GM12873 (cell line): Measurements from ENCODE around the gene GRIK4.

ENCODE experiments used
- TF ChIP-seq, protein P1 (sequence below): IDR thresholded peaks from 2 replicates; pipeline ENCODE4 v1.5.1; 2012; ENCODE audit warnings: low read depth, mild to moderate bottlenecking, moderate library complexity, low read length, control low read depth; ENCODE audit not compliant: insufficient read depth; ENCODE audit errors: missing control alignments

GRIK4 gene

DNA sequence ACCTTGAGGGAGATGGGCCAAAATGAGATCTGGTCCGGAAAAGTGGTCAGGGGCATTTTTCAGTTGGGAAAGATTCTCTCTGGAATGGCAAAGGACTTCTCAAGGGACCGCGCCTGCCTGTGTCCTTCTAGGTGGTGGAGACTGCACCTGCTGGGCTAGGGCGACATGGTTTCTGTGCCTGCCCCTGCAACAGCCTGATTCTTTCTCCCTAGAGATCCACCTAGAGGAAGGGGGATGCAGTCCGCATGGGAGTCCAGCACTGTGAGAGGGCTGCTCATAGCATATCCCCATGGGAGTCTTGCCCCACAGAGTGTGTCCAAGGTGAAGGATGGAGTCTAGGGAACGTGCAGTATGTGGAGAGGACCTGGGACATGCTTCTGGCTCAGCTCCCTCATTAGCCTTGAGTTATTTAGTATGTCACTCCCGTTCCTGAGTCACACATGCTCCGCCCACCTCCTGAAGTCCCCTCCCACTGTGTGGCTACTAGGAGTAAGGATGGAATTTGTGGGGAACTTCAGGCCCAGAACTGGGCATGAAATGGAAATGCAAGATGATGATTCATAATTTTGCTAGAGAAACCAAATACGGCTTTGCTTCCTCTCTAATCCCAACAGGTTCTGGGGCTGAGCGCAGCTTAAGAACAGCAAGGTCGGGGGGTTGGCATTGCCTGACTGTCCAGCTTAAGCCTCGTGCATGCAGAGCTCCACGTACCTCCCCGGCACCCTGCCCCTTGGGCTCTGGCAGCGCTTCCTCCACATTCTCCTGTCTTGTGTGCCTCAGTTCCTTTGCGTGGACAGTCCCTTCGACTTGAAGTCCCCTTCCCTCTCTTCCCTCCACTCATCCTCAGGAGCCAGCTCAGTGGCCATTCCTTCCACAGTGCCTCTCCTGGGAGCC lies 35.0 kb downstream of the GRIK4 start:
- TF ChIP-seq, protein P1, sequence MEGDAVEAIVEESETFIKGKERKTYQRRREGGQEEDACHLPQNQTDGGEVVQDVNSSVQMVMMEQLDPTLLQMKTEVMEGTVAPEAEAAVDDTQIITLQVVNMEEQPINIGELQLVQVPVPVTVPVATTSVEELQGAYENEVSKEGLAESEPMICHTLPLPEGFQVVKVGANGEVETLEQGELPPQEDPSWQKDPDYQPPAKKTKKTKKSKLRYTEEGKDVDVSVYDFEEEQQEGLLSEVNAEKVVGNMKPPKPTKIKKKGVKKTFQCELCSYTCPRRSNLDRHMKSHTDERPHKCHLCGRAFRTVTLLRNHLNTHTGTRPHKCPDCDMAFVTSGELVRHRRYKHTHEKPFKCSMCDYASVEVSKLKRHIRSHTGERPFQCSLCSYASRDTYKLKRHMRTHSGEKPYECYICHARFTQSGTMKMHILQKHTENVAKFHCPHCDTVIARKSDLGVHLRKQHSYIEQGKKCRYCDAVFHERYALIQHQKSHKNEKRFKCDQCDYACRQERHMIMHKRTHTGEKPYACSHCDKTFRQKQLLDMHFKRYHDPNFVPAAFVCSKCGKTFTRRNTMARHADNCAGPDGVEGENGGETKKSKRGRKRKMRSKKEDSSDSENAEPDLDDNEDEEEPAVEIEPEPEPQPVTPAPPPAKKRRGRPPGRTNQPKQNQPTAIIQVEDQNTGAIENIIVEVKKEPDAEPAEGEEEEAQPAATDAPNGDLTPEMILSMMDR, result no peak

DNA sequence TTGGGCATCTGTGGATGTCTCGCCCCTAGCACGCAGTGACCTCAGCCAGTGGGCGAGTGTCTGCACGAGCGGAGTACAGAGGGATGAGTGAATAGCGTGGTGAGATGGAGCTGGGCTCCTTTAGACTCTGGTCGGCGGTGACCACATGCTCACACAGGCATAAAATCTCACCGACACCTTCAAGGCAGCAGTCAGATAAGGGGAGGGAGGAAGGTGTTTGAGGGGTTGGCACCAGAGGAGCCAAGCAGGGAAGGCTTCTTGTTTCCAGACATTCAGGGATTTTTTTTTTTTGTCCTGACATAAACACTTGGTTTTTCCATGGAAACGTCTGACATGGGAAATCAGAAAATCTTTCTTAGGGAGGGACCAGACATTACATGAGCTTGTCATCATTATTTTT lies 35.8 kb downstream of the GRIK4 start:
- TF ChIP-seq, protein P1, result no peak

DNA sequence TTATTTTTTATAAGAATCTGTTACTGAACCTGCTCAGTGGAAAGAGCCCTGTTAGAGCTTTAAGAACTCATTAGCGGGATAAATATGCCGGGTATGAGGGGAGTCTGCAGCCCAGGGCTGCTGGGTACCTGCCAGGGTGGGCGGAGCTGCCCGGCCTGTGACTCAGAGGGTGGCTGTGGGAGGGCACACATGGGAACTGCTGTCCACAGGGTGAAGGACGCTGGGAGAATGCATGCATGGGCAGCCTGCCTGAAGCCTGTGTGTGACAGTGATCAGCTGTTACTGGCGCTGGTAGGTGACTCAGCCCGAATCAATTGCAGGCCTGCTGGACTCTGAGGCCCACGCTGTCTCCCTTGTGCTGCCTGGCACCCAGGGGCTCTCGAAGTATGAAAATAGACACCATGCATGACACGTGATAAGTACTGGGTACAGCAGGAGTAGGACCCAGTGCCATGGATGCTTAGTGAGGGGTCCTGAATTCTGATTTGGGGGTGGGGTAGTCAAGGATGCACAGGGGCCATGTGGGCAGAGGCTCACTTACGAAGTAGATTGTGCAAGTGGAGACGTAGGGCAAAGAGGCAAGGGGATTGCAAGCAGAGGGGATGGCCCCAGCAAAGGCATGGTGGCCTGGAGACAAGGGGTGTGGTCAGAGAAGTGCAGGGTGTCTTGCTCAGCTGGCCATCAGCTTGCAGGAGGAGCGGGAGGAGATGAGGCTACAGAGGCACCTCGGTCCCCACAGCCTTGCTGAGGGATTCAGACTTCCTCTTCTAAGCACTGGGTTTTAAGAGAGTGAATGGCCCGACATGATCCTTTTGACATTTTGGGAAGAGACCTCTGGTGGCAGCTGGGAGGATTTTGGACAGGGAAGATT lies 36.5 kb downstream of the GRIK4 start:
- TF ChIP-seq, protein P1, result no peak

DNA sequence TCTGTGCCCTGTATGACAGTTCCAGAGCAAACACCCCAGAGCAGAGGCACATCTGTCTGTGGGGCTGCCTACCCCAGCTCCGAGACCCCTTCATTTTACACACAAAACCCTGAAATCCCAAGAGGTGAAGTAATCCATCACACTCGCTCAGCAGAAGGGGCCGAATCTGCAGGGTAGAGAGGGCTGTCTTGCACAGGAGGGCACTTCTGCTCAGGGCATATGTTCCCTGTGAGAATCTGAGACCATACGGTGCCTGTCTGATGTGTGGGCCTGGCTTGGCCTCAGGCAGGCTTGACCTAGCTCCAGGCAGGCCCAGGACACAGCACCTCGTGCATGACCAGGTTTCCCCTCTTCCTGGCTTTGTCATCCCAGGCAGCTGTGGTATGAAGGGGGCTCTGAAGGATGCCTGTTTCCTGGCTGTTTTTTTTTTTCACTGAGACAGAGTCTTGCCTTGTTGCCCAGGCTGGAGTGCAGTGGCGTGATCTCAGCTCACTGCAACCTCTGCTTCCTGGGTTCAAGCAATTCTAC lies 37.2 kb downstream of the GRIK4 start:
- TF ChIP-seq, protein P1, result no peak

DNA sequence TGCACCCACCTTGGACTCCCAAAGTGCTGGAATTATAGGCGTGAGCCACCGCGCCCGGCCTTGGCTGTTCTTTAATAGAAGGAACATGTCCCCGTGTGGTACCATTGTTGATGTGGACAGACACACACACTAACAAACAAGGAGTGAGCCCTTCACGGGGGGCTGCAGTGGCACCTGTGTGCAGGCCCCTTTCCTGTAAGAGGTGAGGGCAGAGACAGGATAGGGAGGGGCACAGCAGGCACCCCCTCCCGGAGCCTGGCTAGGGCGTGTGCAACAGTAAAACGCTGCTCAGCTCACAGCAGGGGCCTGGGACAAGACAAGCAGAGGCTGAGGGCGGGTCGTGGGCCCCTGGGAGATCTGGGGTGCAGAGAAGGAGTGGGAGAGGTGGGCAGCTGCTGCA lies 37.8 kb downstream of the GRIK4 start:
- TF ChIP-seq, protein P1, result no peak

DNA sequence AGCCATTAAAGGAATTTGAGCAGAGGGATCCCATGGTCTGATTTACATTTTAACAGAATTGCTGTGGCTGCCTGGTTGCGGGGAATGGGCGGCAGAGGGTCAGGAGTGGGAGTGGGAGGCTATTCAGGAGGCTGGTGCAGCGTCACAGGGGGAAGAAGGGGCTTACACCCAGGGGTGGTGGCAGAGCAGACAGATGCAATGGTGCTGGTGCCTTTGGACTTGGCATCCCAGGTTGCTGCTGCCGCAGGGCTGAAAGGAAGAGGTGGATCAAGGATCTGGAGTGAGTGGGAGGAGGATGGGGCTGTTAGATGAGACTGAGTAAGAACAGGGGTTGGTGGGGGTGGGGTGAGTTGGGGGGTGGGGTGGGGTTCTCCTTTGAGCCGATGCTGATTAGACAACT lies 38.5 kb downstream of the GRIK4 start:
- TF ChIP-seq, protein P1, result no peak

DNA sequence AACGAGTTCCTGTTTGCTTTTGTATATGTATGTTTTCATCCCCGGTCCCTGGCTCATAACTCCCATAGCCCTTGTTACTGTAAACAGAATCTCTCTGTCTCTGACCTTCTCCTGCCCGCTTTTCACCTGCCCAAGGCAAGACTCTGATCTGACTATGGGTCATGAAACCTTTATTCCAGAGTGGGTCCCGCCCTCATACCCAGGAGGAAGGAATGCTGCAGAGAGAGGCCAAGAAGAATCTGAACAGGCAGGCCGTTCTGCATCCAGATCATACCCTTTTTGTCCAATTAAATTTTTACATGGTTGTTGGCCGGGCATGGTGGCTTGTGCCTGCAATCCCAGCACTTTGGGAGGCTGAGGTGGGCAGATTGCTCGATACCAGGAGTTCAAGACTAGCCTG lies 39.6 kb downstream of the GRIK4 start:
- TF ChIP-seq, protein P1, result no peak
